Measurements from ENCODE around the gene CD300C. TPM values are rescaled to one million over a fixed set of nuclear protein-coding genes. Genes with fewer than 3 reads are reported as not detected.

Gene CD300C
- total RNA-seq, 1 experiment from 2014 or later: not detected

DNA sequence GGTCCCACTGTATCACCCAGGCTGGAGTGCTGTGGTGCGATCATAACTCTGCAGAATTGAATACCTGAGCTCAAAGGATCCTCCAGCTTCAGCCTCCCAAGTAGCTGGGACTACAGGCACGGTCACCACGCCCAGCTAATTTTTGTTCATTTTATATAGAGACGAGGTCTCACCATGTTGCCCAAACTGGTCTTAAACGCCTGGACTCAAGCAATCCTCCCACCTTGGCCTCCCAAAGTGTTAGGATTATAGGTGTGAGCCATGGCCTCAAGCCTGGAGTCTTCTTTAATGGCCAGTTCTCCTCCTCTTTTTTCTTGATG is 15.1 kb downstream of the CD300C start:
- no peaks in the 10 kb centered on the region; the same call in 1 of the 2 replicates for H3K27me3 ChIP-seq (ENCODE audit: control insufficient read depth, insufficient read depth, low read length)
- H3K36me3 ChIP-seq (replicated peaks; ENCODE audit: control insufficient read depth, insufficient read depth, low read length): no peaks in the 10 kb centered on the region
- H3K4me3 ChIP-seq (ENCODE audit: insufficient read depth, low read depth, low read length): no peak overlapping the region
- DNase-seq: no peak

DNA sequence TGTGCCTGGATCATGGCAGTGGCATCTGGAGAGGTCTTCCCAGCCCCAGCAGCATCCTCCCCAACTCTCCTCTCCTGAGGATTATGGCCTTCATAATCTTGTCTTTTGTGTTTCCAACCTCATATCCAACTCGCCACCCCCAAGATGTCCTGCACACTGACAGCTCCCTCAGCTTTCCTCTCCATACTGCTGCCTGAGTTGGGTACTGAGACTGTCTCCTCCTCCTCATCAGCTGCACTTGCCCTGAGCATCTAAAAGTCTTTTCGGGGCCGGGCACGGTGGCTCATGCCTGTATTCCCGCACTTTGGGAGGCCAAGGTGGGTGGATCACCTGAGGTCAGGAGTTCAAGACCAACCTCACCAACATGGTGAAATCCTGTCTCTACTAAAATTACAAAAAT is 16.7 kb downstream of the CD300C start:
- DNase-seq: no peak
- no peak overlapping the region for H3K4me3 ChIP-seq (ENCODE audit: insufficient read depth, low read depth, low read length)
- no peaks in the 10 kb centered on the region; the same call in 1 of the 2 replicates for H3K27me3 ChIP-seq (ENCODE audit: control insufficient read depth, insufficient read depth, low read length)
- no peaks in the 10 kb centered on the region for H3K36me3 ChIP-seq (replicated peaks; ENCODE audit: control insufficient read depth, insufficient read depth, low read length)

- DNase-seq: no peak
- Histone ChIP-seq H3K36me3 (replicated peaks; ENCODE audit: control insufficient read depth, insufficient read depth, low read length) (no peaks in the 10 kb centered on the region), H3K4me3 (ENCODE audit: insufficient read depth, low read depth, low read length) (no peak overlapping the region), H3K27me3 (ENCODE audit: control insufficient read depth, insufficient read depth, low read length) (no peaks in the 10 kb centered on the region; the same call in 1 of the 2 replicates)
These were observed 17.3 kb downstream of the CD300C start for GRCh38 chr17:74528491-74529199.

DNA sequence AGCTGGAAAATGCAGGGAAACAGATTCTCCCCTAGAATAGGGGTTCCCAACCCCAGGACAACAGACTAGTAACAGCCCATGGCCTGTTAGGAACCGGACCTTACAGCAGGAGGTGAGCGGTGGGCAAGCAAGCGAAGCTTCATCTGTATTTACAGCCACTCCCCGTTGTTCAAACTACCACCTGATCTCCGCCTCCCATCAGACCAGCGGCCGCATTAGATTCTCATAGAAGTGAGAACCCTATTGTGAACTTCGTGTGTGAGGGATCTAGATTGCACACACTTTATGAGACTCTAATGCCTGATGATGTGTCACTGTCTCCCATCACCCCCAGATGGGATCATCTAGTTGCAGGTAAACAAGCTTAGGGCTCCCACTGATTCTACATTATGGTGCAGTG is 18.2 kb downstream of the CD300C start:
- no peak for DNase-seq
- no peaks in the 10 kb centered on the region for H3K36me3 ChIP-seq (replicated peaks; ENCODE audit: control insufficient read depth, insufficient read depth, low read length)
- H3K27me3 ChIP-seq (ENCODE audit: control insufficient read depth, insufficient read depth, low read length): no peaks in the 10 kb centered on the region; the same call in 1 of the 2 replicates
- no peak overlapping the region for H3K4me3 ChIP-seq (ENCODE audit: insufficient read depth, low read depth, low read length)

DNA sequence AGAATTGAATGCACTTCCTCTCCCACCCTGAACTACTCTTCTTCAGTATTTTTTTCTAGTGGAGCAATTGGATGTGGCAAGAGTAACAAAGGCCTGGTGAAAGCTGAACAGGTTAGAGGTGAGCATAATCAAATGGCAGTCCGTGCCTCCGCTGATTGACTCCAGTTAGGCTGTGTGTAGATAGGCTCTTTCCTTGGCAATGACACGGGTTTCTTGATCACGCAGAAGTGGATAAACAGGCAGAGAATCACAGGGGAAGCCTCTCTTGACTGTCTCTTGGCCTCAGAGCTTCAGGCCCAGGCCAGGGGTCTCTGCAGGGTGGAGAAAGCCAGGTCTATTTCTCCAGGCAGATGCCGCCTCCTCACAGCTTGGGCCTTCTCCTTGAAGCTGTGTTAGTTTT is 18.8 kb downstream of the CD300C start:
- no peak for DNase-seq
- H3K36me3 ChIP-seq (replicated peaks; ENCODE audit: control insufficient read depth, insufficient read depth, low read length): no peaks in the 10 kb centered on the region
- H3K4me3 ChIP-seq (ENCODE audit: insufficient read depth, low read depth, low read length): no peak overlapping the region
- H3K27me3 ChIP-seq (ENCODE audit: control insufficient read depth, insufficient read depth, low read length): no peaks in the 10 kb centered on the region; the same call in 1 of the 2 replicates

DNA sequence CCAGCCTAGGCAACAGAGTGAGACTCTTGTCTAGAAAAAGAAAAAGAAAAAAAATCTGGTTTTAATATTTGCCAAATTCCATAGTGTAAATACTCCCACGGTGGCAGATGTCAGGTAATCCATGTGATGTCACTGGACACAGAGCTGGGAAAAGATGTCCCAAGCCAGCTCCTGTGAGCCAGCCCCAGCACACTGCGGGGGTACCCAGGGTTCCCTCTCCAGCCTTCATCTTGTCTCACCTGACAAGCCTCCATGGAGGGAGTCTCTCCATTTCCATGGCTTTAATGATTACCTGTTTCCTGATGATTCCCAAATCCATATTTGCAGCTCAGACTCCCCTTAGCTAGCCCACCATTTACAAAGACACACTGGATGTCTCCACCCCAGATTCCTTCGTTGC is 19.2 kb downstream of the CD300C start:
- DNase-seq: no peak
- H3K27me3 ChIP-seq (ENCODE audit: control insufficient read depth, insufficient read depth, low read length): no peaks in the 10 kb centered on the region; the same call in 1 of the 2 replicates
- H3K36me3 ChIP-seq (replicated peaks; ENCODE audit: control insufficient read depth, insufficient read depth, low read length): no peaks in the 10 kb centered on the region
- H3K4me3 ChIP-seq (ENCODE audit: insufficient read depth, low read depth, low read length): no peak overlapping the region

DNA sequence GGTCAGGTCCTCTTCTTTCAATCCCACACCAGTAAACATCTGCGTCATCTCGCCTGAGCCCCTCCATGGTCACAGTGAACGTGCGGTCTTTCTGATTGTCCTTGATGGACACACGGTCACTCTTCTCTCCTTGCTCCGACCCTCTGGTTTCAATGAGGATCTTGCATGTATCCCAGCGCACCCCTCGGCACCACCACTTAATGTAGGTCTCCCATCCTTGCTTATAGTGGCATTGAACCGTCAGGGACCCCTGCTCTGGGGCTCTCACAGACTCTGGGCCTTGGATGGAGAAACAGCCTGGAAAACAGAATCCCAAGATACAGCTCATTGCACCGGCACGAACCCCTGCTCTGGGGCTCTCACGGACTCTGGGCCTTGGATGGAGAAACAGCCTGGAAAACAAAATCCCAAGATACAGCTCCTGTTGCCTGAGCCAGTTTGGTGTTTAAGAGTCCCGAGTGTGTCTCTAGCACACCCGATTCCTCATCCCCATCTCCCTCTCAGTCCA is 20.1 kb downstream of the CD300C start:
- DNase-seq: no peak
- Histone ChIP-seq H3K36me3 (replicated peaks; ENCODE audit: control insufficient read depth, insufficient read depth, low read length) (no peaks in the 10 kb centered on the region), H3K4me3 (ENCODE audit: insufficient read depth, low read depth, low read length) (no peak overlapping the region), H3K27me3 (ENCODE audit: control insufficient read depth, insufficient read depth, low read length) (no peaks in the 10 kb centered on the region; the same call in 1 of the 2 replicates)

DNA sequence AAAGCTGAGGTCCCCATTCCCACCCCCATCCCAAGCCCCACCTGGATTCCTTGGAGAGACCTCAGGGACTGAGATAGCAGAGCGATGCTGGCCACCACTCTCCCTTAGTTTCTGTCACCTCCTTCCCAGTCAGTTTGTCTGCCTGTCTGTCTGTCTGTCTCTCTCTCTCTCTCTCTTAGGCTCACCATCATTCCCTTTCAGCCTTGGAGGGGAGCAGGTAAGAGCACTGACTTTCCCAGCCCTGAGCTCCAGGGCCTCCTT is 20.5 kb downstream of the CD300C start:
- Histone ChIP-seq H3K27me3 (ENCODE audit: control insufficient read depth, insufficient read depth, low read length) (no peaks in the 10 kb centered on the region; the same call in 1 of the 2 replicates), H3K4me3 (ENCODE audit: insufficient read depth, low read depth, low read length) (no peak overlapping the region), H3K36me3 (replicated peaks; ENCODE audit: control insufficient read depth, insufficient read depth, low read length) (no peaks in the 10 kb centered on the region)
- DNase-seq: no peak

- no peaks in the 10 kb centered on the region; the same call in 1 of the 2 replicates for H3K27me3 ChIP-seq (ENCODE audit: control insufficient read depth, insufficient read depth, low read length)
- no peak overlapping the region for H3K4me3 ChIP-seq (ENCODE audit: insufficient read depth, low read depth, low read length)
- no peaks in the 10 kb centered on the region for H3K36me3 ChIP-seq (replicated peaks; ENCODE audit: control insufficient read depth, insufficient read depth, low read length)
- DNase-seq: no peak
These were observed 21.1 kb downstream of the CD300C start for GRCh38 chr17:74524653-74525464.

- H3K36me3 ChIP-seq (replicated peaks; ENCODE audit: control insufficient read depth, insufficient read depth, low read length): no peaks in the 10 kb centered on the region
- no peak for DNase-seq
- no peak overlapping the region for H3K4me3 ChIP-seq (ENCODE audit: insufficient read depth, low read depth, low read length)
- no peaks in the 10 kb centered on the region; the same call in 1 of the 2 replicates for H3K27me3 ChIP-seq (ENCODE audit: control insufficient read depth, insufficient read depth, low read length)
These were observed 22.6 kb downstream of the CD300C start for GRCh38 chr17:74523308-74523707.

GRCh38 chr17:74522381-74523105 is 23.4 kb downstream of the CD300C start:
- Histone ChIP-seq H3K4me3 (ENCODE audit: insufficient read depth, low read depth, low read length) (no peak overlapping the region), H3K27me3 (ENCODE audit: control insufficient read depth, insufficient read depth, low read length) (no peaks in the 10 kb centered on the region; the same call in 1 of the 2 replicates), H3K36me3 (replicated peaks; ENCODE audit: control insufficient read depth, insufficient read depth, low read length) (no peaks in the 10 kb centered on the region)
- DNase-seq: no peak

DNA sequence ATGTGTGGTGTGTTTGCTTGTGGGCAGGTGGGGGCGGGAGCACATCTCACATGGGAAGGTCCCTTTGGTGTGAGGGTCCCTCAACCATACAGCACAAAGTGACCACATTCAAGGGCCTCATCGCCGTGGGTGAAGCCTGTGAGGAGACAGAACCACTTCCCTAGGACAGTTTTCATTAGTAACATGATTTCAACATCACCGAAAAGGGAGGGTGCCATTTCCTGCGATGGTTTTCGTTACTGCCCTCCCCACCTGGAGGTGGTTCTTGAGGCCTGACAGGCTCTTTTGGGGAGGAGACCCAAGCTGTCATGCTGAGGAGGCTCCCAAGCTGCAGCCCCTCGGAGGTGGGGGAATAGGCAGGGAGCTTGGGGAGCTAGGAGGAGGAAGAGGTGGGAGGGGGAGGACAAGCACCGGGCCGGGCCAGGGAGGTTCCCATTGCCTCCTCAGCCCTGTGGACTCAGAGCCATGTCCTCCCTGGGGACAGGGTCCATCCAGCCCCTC is 24.2 kb downstream of the CD300C start:
- Histone ChIP-seq H3K4me3 (ENCODE audit: insufficient read depth, low read depth, low read length) (no peak overlapping the region), H3K27me3 (ENCODE audit: control insufficient read depth, insufficient read depth, low read length) (no peaks in the 10 kb centered on the region), H3K36me3 (replicated peaks; ENCODE audit: control insufficient read depth, insufficient read depth, low read length) (no peaks in the 10 kb centered on the region)
- no peak for DNase-seq

DNA sequence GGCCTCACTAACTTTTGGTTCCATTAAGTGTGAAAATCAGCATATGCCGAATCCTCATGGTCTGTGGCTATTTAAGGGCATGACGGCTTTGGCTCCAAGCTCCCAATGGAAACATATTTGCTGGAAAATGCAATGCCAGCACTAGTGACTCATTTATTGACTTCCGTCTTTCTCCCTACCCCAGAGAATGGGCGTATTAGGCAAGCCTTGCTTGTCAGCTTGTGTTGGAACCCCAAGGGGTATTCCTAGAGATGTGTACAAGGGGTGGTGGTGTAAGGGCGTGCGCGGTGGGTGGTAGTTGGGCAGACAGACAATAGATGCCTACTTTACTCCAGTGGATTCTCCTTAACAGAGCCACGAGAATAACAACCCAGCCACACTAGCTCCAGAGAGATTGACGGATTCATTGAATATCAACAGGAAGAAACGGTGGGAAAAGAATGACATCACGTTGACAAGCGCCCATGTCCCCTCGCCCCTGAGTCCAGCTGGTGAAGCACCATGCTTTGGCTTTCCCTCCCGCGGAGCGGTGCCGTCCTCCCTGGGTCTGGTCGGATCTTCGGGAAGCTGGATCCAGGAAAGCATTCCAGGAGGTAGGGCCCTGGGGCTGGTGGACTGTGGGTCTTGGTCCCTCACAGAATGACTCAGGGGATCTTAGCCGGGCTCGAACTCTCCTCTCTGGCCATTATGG is 25.0 kb downstream of the CD300C start:
- Histone ChIP-seq H3K4me3 (ENCODE audit: insufficient read depth, low read depth, low read length) (no peak overlapping the region), H3K36me3 (replicated peaks; ENCODE audit: control insufficient read depth, insufficient read depth, low read length) (no peaks in the 10 kb centered on the region), H3K27me3 (ENCODE audit: control insufficient read depth, insufficient read depth, low read length) (no peaks in the 10 kb centered on the region)
- DNase-seq: no peak

DNA sequence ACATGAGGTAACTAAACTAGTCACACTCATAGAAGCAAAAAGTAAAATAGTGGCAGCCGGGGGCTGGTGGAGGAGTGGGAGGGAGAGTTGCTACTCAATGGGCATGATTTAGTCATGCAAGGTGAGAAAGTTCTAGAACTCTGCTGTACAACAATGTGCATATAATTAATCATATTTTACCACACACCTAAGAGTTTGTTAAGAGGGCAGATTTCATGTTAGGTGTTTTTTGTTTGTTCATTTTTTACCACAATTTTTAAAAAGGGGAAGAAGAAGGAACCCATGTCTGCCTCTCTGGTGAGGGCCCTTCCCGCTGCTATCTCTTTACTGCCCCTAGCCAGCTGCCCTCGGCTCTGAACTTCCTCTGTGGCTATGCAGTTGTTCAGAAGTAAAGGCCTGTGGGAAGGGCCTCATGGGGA is 25.9 kb downstream of the CD300C start:
- Histone ChIP-seq H3K4me3 (ENCODE audit: insufficient read depth, low read depth, low read length) (no peak overlapping the region), H3K27me3 (ENCODE audit: control insufficient read depth, insufficient read depth, low read length) (no peaks in the 10 kb centered on the region), H3K36me3 (replicated peaks; ENCODE audit: control insufficient read depth, insufficient read depth, low read length) (no peaks in the 10 kb centered on the region)
- no peak for DNase-seq

Measured in H7 (cell line).